Measurements from ENCODE around the gene IL5.

IL5 gene

GRCh38 chr5:132557478-132558172 lies 14.3 kb upstream of the IL5 start:
- peak overlapping the region; percentile 70 for H3K4me2 ChIP-seq (ENCODE audit: low read length)
- TF ChIP-seq EZH2phosphoT487 (IDR thresholded peaks at IDR 0.05; ENCODE audit: borderline replicate concordance, low read length) (no peak), CTCF (IDR thresholded peaks at IDR 0.05; ENCODE audit: low read depth, low read length, poor library complexity, severe bottlenecking) (no peak)

GRCh38 chr5:132556763-132557477 lies 13.6 kb upstream of the IL5 start, which contains the start of gene RAD50:
TSS of gene RAD50 (plus strand) at chr5:132556977. CDS start at chr5:132557325, 348 bp downstream.
- H3K4me3 ChIP-seq (ENCODE audit: low read length), result peak within 1 kb of the TSS; percentile 92
- peaks cover 38% of the 10 kb centered on the region for H3K36me3 ChIP-seq (ENCODE audit: control insufficient read depth, low read length)
- no peaks in the 10 kb centered on the region for H3F3A ChIP-seq (ENCODE audit: control insufficient read depth, insufficient read depth)
- H4K20me1 ChIP-seq (ENCODE audit: control insufficient read depth, insufficient read depth, low read depth, low read length), result no peaks in the 10 kb centered on the region
- no peaks in the 10 kb centered on the region for H3K9me2 ChIP-seq (replicated peaks; ENCODE audit: control insufficient read depth, low read length)
- H3K27me3 ChIP-seq (ENCODE audit: control insufficient read depth, low read length), result no peaks in the 10 kb centered on the region
- peak within 1 kb of the TSS; percentile 65 for H3K27ac ChIP-seq (ENCODE audit: low read depth, low read length)
- peaks cover 17% of the 10 kb centered on the region for H3K4me1 ChIP-seq (ENCODE audit: control insufficient read depth, low read length)
- no peaks in the 10 kb centered on the region for H3K9me3 ChIP-seq (ENCODE audit: control insufficient read depth, insufficient read depth, low read length)
- H3K4me2 ChIP-seq (ENCODE audit: low read length), result peak within 1 kb of the TSS; percentile 70
- peaks cover 58% of the 10 kb centered on the region for H3K79me2 ChIP-seq (ENCODE audit: control insufficient read depth, low read length)
- no peak for TF ChIP-seq EZH2phosphoT487 (IDR thresholded peaks at IDR 0.05; ENCODE audit: borderline replicate concordance, low read length)
- no peak for TF ChIP-seq CTCF (IDR thresholded peaks at IDR 0.05; ENCODE audit: low read depth, low read length, poor library complexity, severe bottlenecking)

More at GRCh38 chr5:132557478-132558172, 14.3 kb upstream of the IL5 start:
- H3F3A ChIP-seq (ENCODE audit: control insufficient read depth, insufficient read depth), result no peaks in the 10 kb centered on the region
- peak overlapping the region; percentile 92 for H3K4me3 ChIP-seq (ENCODE audit: low read length)
- peaks cover 65% of the 10 kb centered on the region for H3K79me2 ChIP-seq (ENCODE audit: control insufficient read depth, low read length)
- H3K9me3 ChIP-seq (ENCODE audit: control insufficient read depth, insufficient read depth, low read length), result no peaks in the 10 kb centered on the region
- H3K27ac ChIP-seq (ENCODE audit: low read depth, low read length), result peak overlapping the region; percentile 65
- no peaks in the 10 kb centered on the region for H3K9me2 ChIP-seq (replicated peaks; ENCODE audit: control insufficient read depth, low read length)
- H4K20me1 ChIP-seq (ENCODE audit: control insufficient read depth, insufficient read depth, low read depth, low read length), result no peaks in the 10 kb centered on the region
- no peaks in the 10 kb centered on the region for H3K27me3 ChIP-seq (ENCODE audit: control insufficient read depth, low read length)
- peaks cover 17% of the 10 kb centered on the region for H3K4me1 ChIP-seq (ENCODE audit: control insufficient read depth, low read length)
- H3K36me3 ChIP-seq (ENCODE audit: control insufficient read depth, low read length), result peaks cover 45% of the 10 kb centered on the region

- Histone ChIP-seq H3K27me3 (ENCODE audit: control insufficient read depth, low read length) (peaks cover 6% of the 10 kb centered on the region), H3F3A (ENCODE audit: control insufficient read depth, insufficient read depth) (no peaks in the 10 kb centered on the region), H3K9me3 (ENCODE audit: control insufficient read depth, insufficient read depth, low read length) (no peaks in the 10 kb centered on the region), H3K36me3 (ENCODE audit: control insufficient read depth, low read length) (peaks cover 31% of the 10 kb centered on the region), H3K27ac (ENCODE audit: low read depth, low read length) (peak overlapping the region; percentile 65), H3K79me2 (ENCODE audit: control insufficient read depth, low read length) (peaks cover 51% of the 10 kb centered on the region), H3K4me1 (ENCODE audit: control insufficient read depth, low read length) (peaks cover 17% of the 10 kb centered on the region), H3K4me2 (ENCODE audit: low read length) (peak overlapping the region; percentile 70), H3K4me3 (ENCODE audit: low read length) (peak overlapping the region; percentile 92), H4K20me1 (ENCODE audit: control insufficient read depth, insufficient read depth, low read depth, low read length) (no peaks in the 10 kb centered on the region), H3K9me2 (replicated peaks; ENCODE audit: control insufficient read depth, low read length) (no peaks in the 10 kb centered on the region)
- TF ChIP-seq CTCF (IDR thresholded peaks at IDR 0.05; ENCODE audit: low read depth, low read length, poor library complexity, severe bottlenecking) (no peak), EZH2phosphoT487 (IDR thresholded peaks at IDR 0.05; ENCODE audit: borderline replicate concordance, low read length) (no peak)
Measured at GRCh38 chr5:132556153-132556762, 12.9 kb upstream of the IL5 start.
